Astrocyte (in vitro differentiated cells and primary cell): Measurements from ENCODE around the gene KIFAP3. TPM values are rescaled to one million over a fixed set of nuclear protein-coding genes. Genes with fewer than 3 reads are reported as not detected.

Source experiments
- DNase-seq: peaks from one replicate; pipeline ENCODE4 v3.0.0-alpha.2; 2010; ENCODE audit warnings: low read depth
- FAIRE-seq: peaks from 2 replicates; lab custom pipeline; 2011; peaks lifted over from hg19 to GRCh38; lab: Jason Lieb, UNC
- H2AFZ ChIP-seq: 2 replicates; pipeline ENCODE4 v1.6.0; 2012; ENCODE audit warnings: low read depth, low read length, inconsistent platforms
- H3K27ac ChIP-seq: 2 replicates; pipeline ENCODE4 v1.5.1; 2011; ENCODE audit warnings: low read depth, low read length, inconsistent platforms
- H3K27me3 ChIP-seq: 2 replicates; pipeline ENCODE4 v1.6.0; 2011; ENCODE audit warnings: low read length, inconsistent platforms; ENCODE audit not compliant: insufficient read depth
- H3K36me3 ChIP-seq: 2 replicates; pipeline ENCODE4 v1.5.1; 2011; ENCODE audit warnings: low read length, inconsistent platforms; ENCODE audit not compliant: insufficient read depth
- H3K4me1 ChIP-seq: 2 replicates; pipeline ENCODE4 v1.5.1; 2011; ENCODE audit warnings: low read length, inconsistent platforms; ENCODE audit not compliant: insufficient read depth
- H3K4me2 ChIP-seq: 2 replicates; pipeline ENCODE4 v1.6.0; 2012; ENCODE audit warnings: low read length, inconsistent platforms
- H3K4me3 ChIP-seq: 2 replicates; pipeline ENCODE4 v1.5.1; 2011; ENCODE audit warnings: low read depth, mild to moderate bottlenecking, low read length, inconsistent platforms; ENCODE audit not compliant: insufficient read depth
- H3K79me2 ChIP-seq: 2 replicates; pipeline ENCODE4 v1.6.0; 2012; ENCODE audit warnings: mild to moderate bottlenecking, low read length, inconsistent platforms; ENCODE audit not compliant: insufficient read depth
- H3K9ac ChIP-seq: 2 replicates; pipeline ENCODE4 v1.6.0; 2012; ENCODE audit warnings: mild to moderate bottlenecking, low read length, inconsistent platforms
- H3K9me3 ChIP-seq: 2 replicates; pipeline ENCODE4 v1.5.1; 2012; ENCODE audit warnings: low read depth, mild to moderate bottlenecking, low read length, inconsistent platforms; ENCODE audit not compliant: insufficient read depth
- H4K20me1 ChIP-seq: 2 replicates; pipeline ENCODE4 v1.6.0; 2012; ENCODE audit warnings: low read length, inconsistent platforms; ENCODE audit not compliant: insufficient read depth
- H3K27ac Mint-ChIP-seq: one replicate; pipeline ENCODE4 v1.8.0; 2021; ENCODE audit warnings: mild to moderate bottlenecking, mixed read lengths; ENCODE audit not compliant: unreplicated experiment
- H3K27me3 Mint-ChIP-seq: one replicate; pipeline ENCODE4 v1.8.0; 2021; ENCODE audit warnings: low read depth, mixed read lengths; ENCODE audit not compliant: unreplicated experiment
- H3K36me3 Mint-ChIP-seq: one replicate; pipeline ENCODE4 v1.8.0; 2021; ENCODE audit warnings: low read depth, mixed read lengths; ENCODE audit not compliant: unreplicated experiment
- H3K4me1 Mint-ChIP-seq: one replicate; pipeline ENCODE4 v1.8.0; 2021; ENCODE audit warnings: low read depth, mixed read lengths; ENCODE audit not compliant: unreplicated experiment
- H3K4me3 Mint-ChIP-seq: one replicate; pipeline ENCODE4 v1.8.0; 2021; ENCODE audit warnings: mild to moderate bottlenecking, moderate library complexity, mixed read lengths; ENCODE audit not compliant: unreplicated experiment
- H3K9me3 Mint-ChIP-seq: one replicate; pipeline ENCODE4 v1.8.0; 2021; ENCODE audit warnings: mild to moderate bottlenecking, mixed read lengths; ENCODE audit not compliant: unreplicated experiment
- EZH2 ChIP-seq: IDR thresholded peaks from 2 replicates; pipeline ENCODE4 v1.6.1; 2012; ENCODE audit warnings: mild to moderate bottlenecking, low read length, inconsistent platforms; ENCODE audit not compliant: insufficient read depth
- total RNA-seq: library from RNA; stranded (reverse); gene quantifications from 2 replicates; pipeline ENCODE4 v1.2.1, GENCODE V29; 2021
- TF ChIP-seq, protein P1 (sequence below): IDR thresholded peaks from 2 replicates; pipeline ENCODE4 v1.5.1; 2011; ENCODE audit warnings: low read depth, mild to moderate bottlenecking, inconsistent platforms, low read length, moderate library complexity; ENCODE audit not compliant: insufficient read depth

The KIFAP3 gene
- total RNA-seq, 1 donor from 2014 or later: 32.8 TPM

DNA sequence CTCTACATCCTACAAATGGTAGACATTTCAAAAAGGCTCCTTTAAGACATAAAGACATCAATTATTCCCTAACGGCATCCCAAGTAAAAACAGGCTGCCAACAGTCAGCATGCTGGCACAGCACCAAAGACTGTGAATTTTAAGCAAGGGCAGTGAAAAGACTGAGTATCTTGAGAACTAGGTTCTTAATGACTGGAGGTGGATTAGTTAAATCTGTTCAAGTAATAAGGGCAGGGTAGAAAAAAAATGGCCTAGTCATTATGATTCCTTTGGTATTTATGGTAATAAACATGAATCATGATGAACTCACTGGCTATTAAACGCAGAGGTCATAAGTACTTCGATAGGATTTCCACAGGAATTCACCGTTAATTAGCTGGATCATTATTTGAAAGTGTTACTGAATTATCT, 75.2 kb downstream of the KIFAP3 start:
- peak overlapping the region; percentile 16 for H3K9ac ChIP-seq
- H3K27me3 Mint-ChIP-seq: no peaks in the 10 kb centered on the region

DNA sequence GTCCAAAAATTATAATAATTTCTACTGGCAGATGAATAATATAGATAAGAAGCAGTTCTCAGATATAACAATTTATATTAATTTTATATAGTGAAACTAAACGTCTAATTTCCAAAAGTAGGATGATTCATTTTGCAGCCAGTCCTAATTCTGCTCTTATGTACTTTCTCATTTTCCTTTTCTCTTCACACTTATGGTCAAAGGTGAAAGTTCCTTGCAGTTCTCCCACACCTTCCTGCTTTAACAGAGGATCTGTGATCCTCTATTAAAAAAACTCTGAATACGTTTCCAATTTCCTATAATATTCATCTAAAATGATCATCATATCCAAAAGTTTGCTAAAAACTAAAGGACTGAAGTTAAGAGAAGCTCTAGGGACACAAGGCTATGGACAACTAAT, 78.5 kb downstream of the KIFAP3 start:
- Histone ChIP-seq H3K9ac (no peak overlapping the region), H3K27ac (no peak overlapping the region), H4K20me1 (no peaks in the 10 kb centered on the region), H3K27me3 (no peaks in the 10 kb centered on the region), H3K36me3 (no peaks in the 10 kb centered on the region), H3K4me2 (no peak overlapping the region), H3K4me3 (no peak overlapping the region), H3K79me2 (no peaks in the 10 kb centered on the region), H3K4me1 (peaks cover 15% of the 10 kb centered on the region), H3K9me3 (no peaks in the 10 kb centered on the region), H2AFZ (no peak overlapping the region)
- no peak overlapping the region for H3K27ac Mint-ChIP-seq
- H3K9me3 Mint-ChIP-seq: no peaks in the 10 kb centered on the region
- no peak overlapping the region for H3K4me3 Mint-ChIP-seq
- H3K36me3 Mint-ChIP-seq: peaks cover 3% of the 10 kb centered on the region
- FAIRE-seq: no peak
- no peaks in the 10 kb centered on the region for H3K27me3 Mint-ChIP-seq
- DNase-seq: no peak
- H3K4me1 Mint-ChIP-seq: no peaks in the 10 kb centered on the region
- TF ChIP-seq EZH2: no peak
- TF ChIP-seq, protein P1, sequence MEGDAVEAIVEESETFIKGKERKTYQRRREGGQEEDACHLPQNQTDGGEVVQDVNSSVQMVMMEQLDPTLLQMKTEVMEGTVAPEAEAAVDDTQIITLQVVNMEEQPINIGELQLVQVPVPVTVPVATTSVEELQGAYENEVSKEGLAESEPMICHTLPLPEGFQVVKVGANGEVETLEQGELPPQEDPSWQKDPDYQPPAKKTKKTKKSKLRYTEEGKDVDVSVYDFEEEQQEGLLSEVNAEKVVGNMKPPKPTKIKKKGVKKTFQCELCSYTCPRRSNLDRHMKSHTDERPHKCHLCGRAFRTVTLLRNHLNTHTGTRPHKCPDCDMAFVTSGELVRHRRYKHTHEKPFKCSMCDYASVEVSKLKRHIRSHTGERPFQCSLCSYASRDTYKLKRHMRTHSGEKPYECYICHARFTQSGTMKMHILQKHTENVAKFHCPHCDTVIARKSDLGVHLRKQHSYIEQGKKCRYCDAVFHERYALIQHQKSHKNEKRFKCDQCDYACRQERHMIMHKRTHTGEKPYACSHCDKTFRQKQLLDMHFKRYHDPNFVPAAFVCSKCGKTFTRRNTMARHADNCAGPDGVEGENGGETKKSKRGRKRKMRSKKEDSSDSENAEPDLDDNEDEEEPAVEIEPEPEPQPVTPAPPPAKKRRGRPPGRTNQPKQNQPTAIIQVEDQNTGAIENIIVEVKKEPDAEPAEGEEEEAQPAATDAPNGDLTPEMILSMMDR: no peak

More for the DNA sequence above, 75.2 kb downstream of the KIFAP3 start:
- Histone ChIP-seq H4K20me1 (no peaks in the 10 kb centered on the region), H3K27ac (peak overlapping the region; percentile 73), H3K9me3 (no peaks in the 10 kb centered on the region), H3K4me3 (no peak overlapping the region), H2AFZ (no peak overlapping the region), H3K27me3 (no peaks in the 10 kb centered on the region), H3K4me1 (peaks cover 15% of the 10 kb centered on the region), H3K79me2 (no peaks in the 10 kb centered on the region), H3K36me3 (no peaks in the 10 kb centered on the region), H3K4me2 (peak overlapping the region; percentile 55)
- H3K4me3 Mint-ChIP-seq: no peak overlapping the region
- H3K36me3 Mint-ChIP-seq: peaks cover 3% of the 10 kb centered on the region
- no peak overlapping the region for H3K27ac Mint-ChIP-seq
- TF ChIP-seq, protein P1: no peak
- TF ChIP-seq EZH2: no peak
- DNase-seq: peak; percentile 97
- H3K9me3 Mint-ChIP-seq: no peaks in the 10 kb centered on the region
- FAIRE-seq: peak; percentile 91
- H3K4me1 Mint-ChIP-seq: no peaks in the 10 kb centered on the region

DNA sequence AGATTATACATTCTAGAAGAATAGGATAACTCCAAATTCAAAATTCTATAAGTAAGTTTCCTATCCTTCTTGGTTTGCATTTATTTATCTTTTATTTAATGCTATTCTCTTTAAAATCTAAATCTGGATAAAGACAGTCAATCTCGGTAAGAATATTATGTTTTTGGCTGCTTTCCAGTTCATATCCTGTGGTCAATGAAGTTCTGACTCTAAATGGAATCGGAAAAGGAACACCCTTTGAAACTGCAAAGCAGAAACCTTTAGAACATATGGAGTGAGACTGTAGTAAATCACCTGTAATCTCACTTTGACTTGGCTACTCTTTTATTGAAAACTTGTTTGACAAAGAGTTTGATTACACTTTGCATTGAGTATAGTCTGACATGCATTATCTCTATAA, 85.2 kb downstream of the KIFAP3 start:
- TF ChIP-seq, protein P1: no peak
- no peak for TF ChIP-seq EZH2
- H3K4me3 Mint-ChIP-seq: no peak overlapping the region
- peaks cover 1% of the 10 kb centered on the region for H3K36me3 Mint-ChIP-seq
- no peaks in the 10 kb centered on the region for H3K4me1 Mint-ChIP-seq
- Histone ChIP-seq H3K27me3 (no peaks in the 10 kb centered on the region), H4K20me1 (no peaks in the 10 kb centered on the region), H2AFZ (no peak overlapping the region), H3K27ac (no peak overlapping the region), H3K9me3 (no peaks in the 10 kb centered on the region), H3K4me2 (no peak overlapping the region), H3K36me3 (no peaks in the 10 kb centered on the region), H3K4me1 (no peaks in the 10 kb centered on the region), H3K4me3 (no peak overlapping the region), H3K79me2 (no peaks in the 10 kb centered on the region), H3K9ac (no peak overlapping the region)
- H3K9me3 Mint-ChIP-seq: no peaks in the 10 kb centered on the region
- no peak overlapping the region for H3K27ac Mint-ChIP-seq
- no peak for DNase-seq
- H3K27me3 Mint-ChIP-seq: no peaks in the 10 kb centered on the region
- FAIRE-seq: no peak
